Measurements from ENCODE around the gene DMRTC2. TPM values are rescaled to one million over a fixed set of nuclear protein-coding genes. Genes with fewer than 3 reads are reported as not detected.

Gene DMRTC2
- total and polyA plus RNA-seq, 2 experiments from 2014 or later, result not detected

DNA sequence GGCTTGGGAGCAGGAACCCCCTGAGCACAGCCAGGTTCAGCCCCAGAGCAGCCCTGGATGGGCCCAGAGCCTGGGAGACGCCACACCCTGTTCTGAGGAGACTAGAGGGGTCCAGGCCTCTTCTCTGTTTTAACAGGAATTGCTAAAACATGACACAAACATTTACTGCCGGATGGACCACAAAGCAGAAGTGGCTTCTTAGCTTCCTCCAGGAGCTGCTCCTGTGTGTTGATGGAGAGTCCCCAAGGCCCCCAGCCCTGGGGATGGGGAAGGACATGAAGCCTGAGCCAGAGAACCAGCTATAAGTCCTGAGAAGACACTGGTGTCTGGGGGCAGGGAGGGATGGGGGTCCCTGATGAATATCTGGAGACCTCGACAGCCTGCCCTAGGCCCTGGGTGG, 33.8 kb upstream of the DMRTC2 start:
- H3K9me3 ChIP-seq (ENCODE audit: low read depth), result no peaks in the 10 kb centered on the region
- no peak for DNase-seq (ENCODE audit: low read depth in 1 of 2, low spot score in 1 of 2)
- H3K36me3 ChIP-seq, result no peaks in the 10 kb centered on the region
- no peak overlapping the region for H3K27ac ChIP-seq
- no peaks in the 10 kb centered on the region for H3K27me3 ChIP-seq
- H3K4me1 ChIP-seq (ENCODE audit: low read depth), result no peaks in the 10 kb centered on the region
- TF ChIP-seq, protein P1, sequence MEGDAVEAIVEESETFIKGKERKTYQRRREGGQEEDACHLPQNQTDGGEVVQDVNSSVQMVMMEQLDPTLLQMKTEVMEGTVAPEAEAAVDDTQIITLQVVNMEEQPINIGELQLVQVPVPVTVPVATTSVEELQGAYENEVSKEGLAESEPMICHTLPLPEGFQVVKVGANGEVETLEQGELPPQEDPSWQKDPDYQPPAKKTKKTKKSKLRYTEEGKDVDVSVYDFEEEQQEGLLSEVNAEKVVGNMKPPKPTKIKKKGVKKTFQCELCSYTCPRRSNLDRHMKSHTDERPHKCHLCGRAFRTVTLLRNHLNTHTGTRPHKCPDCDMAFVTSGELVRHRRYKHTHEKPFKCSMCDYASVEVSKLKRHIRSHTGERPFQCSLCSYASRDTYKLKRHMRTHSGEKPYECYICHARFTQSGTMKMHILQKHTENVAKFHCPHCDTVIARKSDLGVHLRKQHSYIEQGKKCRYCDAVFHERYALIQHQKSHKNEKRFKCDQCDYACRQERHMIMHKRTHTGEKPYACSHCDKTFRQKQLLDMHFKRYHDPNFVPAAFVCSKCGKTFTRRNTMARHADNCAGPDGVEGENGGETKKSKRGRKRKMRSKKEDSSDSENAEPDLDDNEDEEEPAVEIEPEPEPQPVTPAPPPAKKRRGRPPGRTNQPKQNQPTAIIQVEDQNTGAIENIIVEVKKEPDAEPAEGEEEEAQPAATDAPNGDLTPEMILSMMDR (IDR thresholded peaks at IDR 0.05; ENCODE audit: low read depth, low read length), result no peak
- no peak overlapping the region for H3K4me3 ChIP-seq

DNA sequence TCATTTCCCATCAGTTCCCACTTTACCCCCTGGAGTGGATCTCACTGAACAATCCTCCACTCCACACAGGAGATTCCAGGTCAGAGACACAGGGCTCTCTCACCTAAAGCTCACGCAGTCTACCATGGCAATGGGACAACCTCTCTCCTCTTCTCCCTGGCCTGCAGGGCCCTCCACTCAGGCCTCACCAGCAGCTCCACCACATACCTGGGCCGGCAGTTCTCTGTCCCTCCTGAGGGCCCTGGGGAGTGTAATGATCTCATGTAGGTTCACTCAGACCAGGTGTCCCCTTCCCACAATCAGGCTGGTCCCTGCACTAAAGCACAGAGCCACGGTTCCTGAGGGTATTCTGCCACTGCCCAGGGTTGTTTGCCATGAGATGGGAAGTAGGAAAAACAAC, 32.9 kb upstream of the DMRTC2 start:
- DNase-seq (ENCODE audit: low read depth in 1 of 2, low spot score in 1 of 2), result no peak
- Histone ChIP-seq H3K27me3 (no peaks in the 10 kb centered on the region), H3K4me1 (ENCODE audit: low read depth) (no peaks in the 10 kb centered on the region), H3K4me3 (no peak overlapping the region), H3K36me3 (no peaks in the 10 kb centered on the region), H3K9me3 (ENCODE audit: low read depth) (no peaks in the 10 kb centered on the region), H3K27ac (no peak overlapping the region)
- TF ChIP-seq, protein P1 (IDR thresholded peaks at IDR 0.05; ENCODE audit: low read depth, low read length), result no peak

DNA sequence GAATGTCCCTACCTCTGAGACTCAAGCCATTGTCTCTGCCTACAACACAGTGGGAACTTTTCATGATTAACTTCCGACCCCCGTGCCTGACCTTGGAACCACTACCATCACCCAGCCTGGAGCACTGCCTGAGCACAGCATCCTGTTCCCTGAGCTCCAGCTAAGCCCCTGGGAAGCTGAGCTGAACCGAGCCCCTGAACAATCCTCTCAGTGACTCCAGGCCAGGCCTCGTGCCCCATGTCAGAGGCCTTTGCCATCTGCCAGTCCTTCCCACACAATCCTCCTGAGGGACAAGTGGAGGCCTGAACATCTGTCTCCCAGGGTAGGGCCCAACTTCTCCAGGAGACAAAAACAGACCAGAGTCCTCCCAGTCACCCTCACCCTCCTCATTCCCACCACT, 30.9 kb upstream of the DMRTC2 start:
- Histone ChIP-seq H3K4me3 (no peak overlapping the region), H3K27ac (no peak overlapping the region), H3K36me3 (no peaks in the 10 kb centered on the region), H3K9me3 (ENCODE audit: low read depth) (no peaks in the 10 kb centered on the region), H3K4me1 (ENCODE audit: low read depth) (no peaks in the 10 kb centered on the region), H3K27me3 (no peaks in the 10 kb centered on the region)
- DNase-seq (ENCODE audit: low read depth in 1 of 2, low spot score in 1 of 2), result no peak
- TF ChIP-seq, protein P1 (IDR thresholded peaks at IDR 0.05; ENCODE audit: low read depth, low read length), result no peak

DNA sequence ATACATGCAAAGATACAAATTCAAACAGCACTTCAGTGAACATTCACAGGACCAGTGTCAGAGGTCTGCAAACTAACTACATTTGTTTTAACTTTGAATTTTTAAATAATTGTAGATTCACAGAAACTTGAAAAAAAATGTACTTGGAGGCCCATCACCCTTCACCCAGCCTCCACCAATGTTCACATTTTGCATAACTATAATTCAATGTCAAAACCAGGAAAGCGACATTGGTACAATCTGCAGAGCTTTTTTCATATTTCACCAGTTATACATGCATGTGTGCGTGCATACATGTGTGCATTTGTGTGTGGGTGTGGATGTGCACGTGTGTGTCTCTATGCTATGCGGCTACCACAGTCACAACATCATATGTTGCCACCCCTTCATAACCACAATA, 29.5 kb upstream of the DMRTC2 start:
- H3K9me3 ChIP-seq (ENCODE audit: low read depth), result no peaks in the 10 kb centered on the region
- H3K36me3 ChIP-seq, result no peaks in the 10 kb centered on the region
- H3K27me3 ChIP-seq, result no peaks in the 10 kb centered on the region

DNA sequence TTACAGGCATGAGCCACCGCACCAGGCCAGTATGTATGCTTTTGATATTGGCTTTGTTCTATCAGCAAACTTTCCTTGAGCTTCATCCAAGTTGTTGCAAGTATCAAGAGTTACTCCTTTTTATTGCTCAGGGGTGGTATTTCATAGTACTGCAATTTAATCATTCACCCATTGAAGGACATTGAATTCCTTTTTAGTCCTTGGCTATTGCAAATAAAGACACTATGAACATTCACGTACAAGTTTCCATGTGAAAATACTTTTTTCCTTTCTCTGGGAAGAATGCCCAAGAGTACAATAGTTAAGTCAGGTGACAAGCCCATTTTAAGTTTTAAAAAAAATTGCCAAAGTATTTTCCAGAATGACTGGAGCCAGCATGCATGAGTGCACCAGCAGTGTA, 28.1 kb upstream of the DMRTC2 start:
- H3K4me3 ChIP-seq, result no peak overlapping the region
- H3K36me3 ChIP-seq, result no peaks in the 10 kb centered on the region
- DNase-seq (ENCODE audit: low read depth in 1 of 2, low spot score in 1 of 2), result no peak
- TF ChIP-seq, protein P1 (IDR thresholded peaks at IDR 0.05; ENCODE audit: low read depth, low read length), result no peak
- H3K27ac ChIP-seq, result no peak overlapping the region
- no peaks in the 10 kb centered on the region for H3K27me3 ChIP-seq
- no peaks in the 10 kb centered on the region for H3K9me3 ChIP-seq (ENCODE audit: low read depth)
- no peaks in the 10 kb centered on the region for H3K4me1 ChIP-seq (ENCODE audit: low read depth)

More for the DNA sequence above, 29.5 kb upstream of the DMRTC2 start:
- TF ChIP-seq, protein P1 (IDR thresholded peaks at IDR 0.05; ENCODE audit: low read depth, low read length), result no peak
- H3K27ac ChIP-seq, result no peak overlapping the region
- H3K4me3 ChIP-seq, result no peak overlapping the region
- no peak for DNase-seq (ENCODE audit: low read depth in 1 of 2, low spot score in 1 of 2)
- no peaks in the 10 kb centered on the region for H3K4me1 ChIP-seq (ENCODE audit: low read depth)
